Stomach (tissue), 4 donors: Measurements from ENCODE around the gene COL18A1.

Experiments used
- CTCF ChIP-seq, 7 experiments: fragments of 450-650 bp in 4 of 7; fragments of 200-600 bp in 3 of 7; sonication (generic) in 3 of 7; IDR thresholded peaks; one replicate each; pipeline ENCODE4 v1.5.1; 2016 to 2019; ENCODE audit warnings: antibody characterized with exemption in 7 of 7, control low read depth in 2 of 7, mild to moderate bottlenecking in 1 of 7
- EP300 ChIP-seq: sonication (generic); formaldehyde crosslinking; IDR thresholded peaks from one replicate; pipeline ENCODE4 v1.6.1; 2017; ENCODE audit warnings: antibody characterized with exemption
- POLR2A ChIP-seq, 4 donors: fragments of 450-650 bp; IDR thresholded peaks; one replicate each; pipeline ENCODE4 v1.6.1; 2016; ENCODE audit warnings: antibody characterized with exemption in 4 of 4, control low read depth in 2 of 4, mild to moderate bottlenecking in 1 of 4, moderate library complexity in 1 of 4
- POLR2AphosphoS5 ChIP-seq, 3 donors: sonication (generic); formaldehyde crosslinking; IDR thresholded peaks; one replicate each; pipeline ENCODE4 v1.6.1; 2016; ENCODE audit warnings: antibody characterized with exemption in 3 of 3

- TF ChIP-seq POLR2A (IDR thresholded peaks at IDR 0.05), result no peak
- no peak for TF ChIP-seq CTCF (IDR thresholded peaks at IDR 0.05)
- TF ChIP-seq POLR2AphosphoS5 (IDR thresholded peaks at IDR 0.05), result no peak
- no peak for TF ChIP-seq EP300
These were observed 4.6 kb downstream of the COL18A1 start for GRCh38 chr21:45409466-45410150.
